ENCODE results near the gene SCFD2. TPM values are rescaled to one million over a fixed set of nuclear protein-coding genes. Genes with fewer than 3 reads are reported as not detected.

SCFD2 gene
- total RNA-seq, 1 donor from 2014 or later: 22.8 TPM

DNA sequence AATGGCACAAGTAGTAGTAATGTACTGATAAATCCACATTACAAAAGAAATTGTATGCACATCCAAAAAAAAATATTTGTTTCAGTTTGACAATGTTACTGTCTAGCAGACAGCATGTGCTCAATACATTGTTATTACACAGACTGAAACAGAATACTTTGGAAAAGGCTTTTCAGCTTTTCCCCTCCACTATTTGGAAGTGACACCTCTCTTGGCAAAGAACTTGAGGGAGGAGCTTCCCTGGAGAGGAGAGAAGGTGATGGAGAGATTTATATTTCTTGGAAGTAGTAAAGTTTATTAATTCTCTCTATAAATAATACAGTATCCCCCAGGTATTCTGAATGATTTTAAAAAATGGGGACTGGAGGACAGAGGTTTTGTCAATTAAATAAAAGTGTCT lies 131.8 kb downstream of the SCFD2 start:
- intact Hi-C loops (cut with DNase I): no loop called here
- H3K27me3 ChIP-seq: no peaks in the 10 kb centered on the region
- no peaks in the 10 kb centered on the region for H3K9me3 ChIP-seq
- H3K4me1 ChIP-seq: no peaks in the 10 kb centered on the region
- DNase-seq (ENCODE audit: low spot score in 2 of 2): no peak
- no peak overlapping the region for H3K4me3 ChIP-seq
- H3K27ac ChIP-seq: no peak overlapping the region
- no peaks in the 10 kb centered on the region for H3K36me3 ChIP-seq
- no peak for TF ChIP-seq CTCF (IDR thresholded peaks at IDR 0.05)

DNA sequence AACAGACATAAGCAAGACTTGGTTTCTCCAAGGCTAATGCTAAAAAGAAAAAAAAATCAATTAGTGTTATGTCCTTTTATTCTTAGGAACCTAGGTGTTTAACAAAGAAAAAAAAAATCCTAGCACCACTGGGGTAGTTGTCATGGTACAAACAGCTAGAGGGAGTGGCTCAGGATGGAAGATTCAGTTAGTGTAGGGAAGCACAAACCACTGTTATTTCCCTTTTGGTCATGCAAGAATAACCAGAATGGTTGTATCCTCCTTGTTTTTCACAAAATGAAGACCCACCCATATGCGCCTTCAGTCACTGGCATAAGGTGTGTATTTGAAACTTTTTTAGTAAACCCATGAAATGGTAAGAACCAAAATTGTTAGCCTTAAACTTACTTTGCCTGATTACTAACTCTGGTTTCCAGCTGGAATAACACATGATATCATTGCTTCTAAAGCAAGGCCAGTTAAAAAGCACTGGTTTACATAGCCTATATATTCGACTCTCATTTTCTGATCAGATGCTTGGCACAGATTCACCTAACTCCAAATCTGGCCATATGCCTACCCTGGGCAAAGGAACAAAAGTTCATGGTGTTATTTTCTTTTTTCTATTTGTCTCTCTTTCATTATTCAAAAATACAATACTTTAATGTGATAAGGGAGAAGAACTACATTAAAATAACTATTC lies 132.6 kb downstream of the SCFD2 start:
- TF ChIP-seq CTCF (IDR thresholded peaks at IDR 0.05): no peak
- DNase-seq (ENCODE audit: low spot score in 2 of 2): no peak
- H3K36me3 ChIP-seq: no peaks in the 10 kb centered on the region
- H3K4me3 ChIP-seq: no peak overlapping the region
- no peaks in the 10 kb centered on the region for H3K4me1 ChIP-seq
- intact Hi-C loops (cut with DNase I): no loop called here
- H3K27me3 ChIP-seq: no peaks in the 10 kb centered on the region
- no peaks in the 10 kb centered on the region for H3K9me3 ChIP-seq
- no peak overlapping the region for H3K27ac ChIP-seq

DNA sequence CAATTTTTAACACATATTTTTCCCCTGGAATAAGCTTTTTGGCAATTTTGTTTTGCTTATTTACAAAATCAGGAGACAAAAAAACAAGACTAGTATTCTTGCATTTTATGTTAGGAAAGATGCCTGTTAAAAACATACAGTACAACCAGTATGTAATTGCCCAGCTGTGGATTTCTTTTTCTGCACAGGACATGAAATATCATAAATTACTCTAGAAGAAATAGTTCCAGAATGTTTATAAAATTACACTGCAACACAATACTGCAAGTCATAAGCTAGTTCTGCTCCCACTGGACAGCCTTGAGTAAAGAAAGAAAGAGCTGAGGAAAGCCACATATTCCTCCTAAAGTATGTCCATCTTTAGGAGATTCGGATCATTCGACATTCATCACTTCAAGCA lies 133.5 kb downstream of the SCFD2 start:
- Histone ChIP-seq H3K27me3 (no peaks in the 10 kb centered on the region), H3K27ac (no peak overlapping the region), H3K9me3 (no peaks in the 10 kb centered on the region), H3K36me3 (no peaks in the 10 kb centered on the region), H3K4me3 (no peak overlapping the region), H3K4me1 (no peaks in the 10 kb centered on the region)
- TF ChIP-seq CTCF (IDR thresholded peaks at IDR 0.05): no peak
- intact Hi-C loops (cut with DNase I): no loop called here
- DNase-seq (ENCODE audit: low spot score in 2 of 2): no peak

DNA sequence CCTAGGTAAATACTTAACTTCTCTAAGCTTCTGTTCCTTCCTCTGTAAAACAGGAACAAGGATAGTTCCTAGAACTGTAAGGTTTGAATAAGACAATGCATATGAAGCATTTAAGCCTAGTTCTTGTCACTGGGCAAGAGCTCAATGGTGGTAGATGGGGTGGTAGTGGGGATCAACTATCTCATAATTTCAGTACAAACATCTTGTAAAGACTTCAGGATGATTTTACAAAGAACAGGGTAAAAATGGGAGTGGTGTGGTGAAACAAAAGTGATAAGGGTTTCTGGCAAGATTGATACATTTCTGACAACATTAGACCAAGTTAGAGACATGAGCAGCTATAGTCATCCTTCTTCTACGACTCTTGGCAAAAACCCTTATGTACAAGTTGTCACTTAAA lies 137.8 kb downstream of the SCFD2 start:
- DNase-seq (ENCODE audit: low spot score in 2 of 2): no peak
- H3K27ac ChIP-seq: no peak overlapping the region
- no peaks in the 10 kb centered on the region for H3K9me3 ChIP-seq
- no peaks in the 10 kb centered on the region for H3K36me3 ChIP-seq
- no peaks in the 10 kb centered on the region for H3K4me1 ChIP-seq
- no peak overlapping the region for H3K4me3 ChIP-seq
- intact Hi-C loops (cut with DNase I): no loop called here
- H3K27me3 ChIP-seq: no peaks in the 10 kb centered on the region
- TF ChIP-seq CTCF (IDR thresholded peaks at IDR 0.05): no peak

- intact Hi-C loops (cut with DNase I): no loop called here
- no peak overlapping the region for H3K27ac ChIP-seq
- H3K27me3 ChIP-seq: no peaks in the 10 kb centered on the region
- no peaks in the 10 kb centered on the region for H3K4me1 ChIP-seq
- no peak overlapping the region for H3K4me3 ChIP-seq
- no peaks in the 10 kb centered on the region for H3K36me3 ChIP-seq
- no peak for TF ChIP-seq CTCF (IDR thresholded peaks at IDR 0.05)
- no peak for DNase-seq (ENCODE audit: low spot score in 2 of 2)
- H3K9me3 ChIP-seq: no peaks in the 10 kb centered on the region
These were observed 138.4 kb downstream of the SCFD2 start for GRCh38 chr4:53227451-53227850.
